H1 (cell line): ENCODE measurements around the gene GID8. TPM values are rescaled to one million over a fixed set of nuclear protein-coding genes. Genes with fewer than 3 reads are reported as not detected.

Experiments used
- CTCF ChIA-PET: fragments of 300-600 bp; sonication (Branson Sonifier 250); formaldehyde crosslinking; loops from one replicate; lab custom pipeline; 2021; ENCODE audit not compliant: partially characterized antibody; lab: Charles Lee
- POLR2A ChIA-PET: fragments of 300-600 bp; sonication (Branson Sonifier 250); formaldehyde crosslinking; loops from one replicate; lab custom pipeline; 2021; ENCODE audit warnings: inconsistent platforms; ENCODE audit not compliant: partially characterized antibody; lab: Charles Lee
- DNase-seq, 2 experiments: peaks; one replicate each; pipeline versions ENCODE4 v3.0.0 to v3.0.0-alpha.2; 2010 to 2022; ENCODE audit warnings: low spot score in 2 of 2, low read depth in 1 of 2, mixed read lengths in 1 of 2
- FAIRE-seq: peaks from 2 replicates; lab custom pipeline; 2011; peaks lifted over from hg19 to GRCh38; lab: Jason Lieb, UNC
- H2AFZ ChIP-seq: 2 replicates; pipeline ENCODE4 v1.8.1; 2012; ENCODE audit warnings: low read length, inconsistent platforms
- H2AK5ac ChIP-seq: 2 replicates; pipeline ENCODE4 v1.6.1; 2013; ENCODE audit warnings: low read depth, low read length
- H2BK120ac ChIP-seq: replicated peaks from 2 replicates; pipeline ENCODE3; 2013; ENCODE audit warnings: low read depth, low read length, inconsistent platforms
- H2BK12ac ChIP-seq: 2 replicates; pipeline ENCODE4 v1.6.1; 2013; ENCODE audit warnings: low read depth, low read length
- H2BK15ac ChIP-seq: 2 replicates; pipeline ENCODE4 v1.6.1; 2013; ENCODE audit warnings: low read length
- H2BK20ac ChIP-seq: 2 replicates; pipeline ENCODE4 v1.6.1; 2013; ENCODE audit warnings: low read length
- H2BK5ac ChIP-seq: 2 replicates; pipeline ENCODE4 v1.6.1; 2013; ENCODE audit warnings: low read depth, low read length
- H3K14ac ChIP-seq: 2 replicates; pipeline ENCODE4 v1.6.1; 2013; ENCODE audit warnings: inconsistent platforms; ENCODE audit not compliant: insufficient read length
- H3K18ac ChIP-seq: 2 replicates; pipeline ENCODE4 v1.6.1; 2013; ENCODE audit warnings: low read length; ENCODE audit errors: extremely low read depth
- H3K23ac ChIP-seq: 2 replicates; pipeline ENCODE4 v1.6.1; 2013; ENCODE audit warnings: inconsistent platforms; ENCODE audit not compliant: insufficient read length
- H3K23me2 ChIP-seq: 2 replicates; pipeline ENCODE4 v1.6.1; 2013; ENCODE audit warnings: low read depth, low read length
- H3K27ac ChIP-seq: 2 replicates; pipeline ENCODE4 v1.6.1; 2011; ENCODE audit warnings: low read depth, low read length, inconsistent platforms
- H3K27me3 ChIP-seq, 4 experiments: replicated peaks in 1 of 4; 1 replicate in 1 of 4; 2 replicates in 3 of 4; pipeline versions ENCODE4 v1.6.1 to v1.8.1; 2011 to 2013; ENCODE audit warnings: low read length in 3 of 4, mild to moderate bottlenecking in 3 of 4, inconsistent platforms in 2 of 4, mixed read lengths in 2 of 4, moderate library complexity in 1 of 4; ENCODE audit not compliant: control insufficient read depth in 3 of 4, insufficient read depth in 3 of 4; ENCODE audit errors: extremely low read depth in 1 of 4
- H3K36me3 ChIP-seq, 4 experiments: 2 replicates each; pipeline versions ENCODE4 v1.6.1 to v1.8.1; 2011 to 2013; ENCODE audit warnings: mild to moderate bottlenecking in 4 of 4, low read length in 3 of 4, moderate library complexity in 2 of 4, control low read depth in 1 of 4, inconsistent platforms in 1 of 4; ENCODE audit not compliant: insufficient read depth in 4 of 4, control insufficient read depth in 2 of 4
- H3K4ac ChIP-seq: replicated peaks from 2 replicates; pipeline ENCODE3; 2013; ENCODE audit warnings: low read length, low read depth, mixed read lengths, inconsistent platforms; ENCODE audit not compliant: insufficient read length
- H3K4me1 ChIP-seq, 4 experiments: replicated peaks in 1 of 4; 1 replicate in 1 of 4; 2 replicates in 3 of 4; pipeline versions ENCODE4 v1.6.1 to v1.8.1; 2011 to 2013; ENCODE audit warnings: low read length in 3 of 4, inconsistent platforms in 2 of 4, mixed read lengths in 1 of 4; ENCODE audit not compliant: insufficient read depth in 4 of 4, control insufficient read depth in 3 of 4
- H3K4me2 ChIP-seq, 2 experiments: 2 replicates each; pipeline versions ENCODE4 v1.6.1 to v1.8.1; 2011 to 2013; ENCODE audit warnings: low read depth in 2 of 2, low read length in 2 of 2, control low read depth in 1 of 2, inconsistent platforms in 1 of 2, mild to moderate bottlenecking in 1 of 2; ENCODE audit not compliant: insufficient read depth in 1 of 2
- H3K4me3 ChIP-seq, 4 experiments: fragments of 200-600, 300-600 bp in 1 of 4; sonication (generic), shearing (Covaris generic), sonication (Bioruptor Twin) in 1 of 4; 2 replicates each; pipeline versions ENCODE4 v1.5.1 to v1.8.1; 2011 to 2016; ENCODE audit warnings: low read length in 4 of 4, low read depth in 3 of 4, control low read depth in 2 of 4, inconsistent platforms in 2 of 4, mild to moderate bottlenecking in 2 of 4, mixed read lengths in 1 of 4, moderate library complexity in 1 of 4; ENCODE audit not compliant: insufficient read depth in 2 of 4; ENCODE audit errors: extremely low read depth in 1 of 4
- H3K56ac ChIP-seq: replicated peaks from 2 replicates; pipeline ENCODE3; 2013; ENCODE audit warnings: low read depth, mild to moderate bottlenecking, mixed read lengths, low read length, inconsistent platforms; ENCODE audit not compliant: insufficient read length
- H3K79me1 ChIP-seq: 2 replicates; pipeline ENCODE4 v1.6.1; 2013; ENCODE audit warnings: low read depth, low read length, control low read depth
- H3K79me2 ChIP-seq, 2 experiments: 2 replicates each; pipeline versions ENCODE4 v1.6.1 to v1.8.1; 2012 to 2013; ENCODE audit warnings: low read length in 2 of 2, mild to moderate bottlenecking in 2 of 2, inconsistent platforms in 1 of 2; ENCODE audit not compliant: insufficient read depth in 2 of 2, control insufficient read depth in 1 of 2
- H3K9ac ChIP-seq, 4 experiments: replicated peaks in 1 of 4; 1 replicate in 1 of 4; 2 replicates in 3 of 4; pipeline versions ENCODE4 v1.6.1 to v1.8.1; 2011 to 2013; ENCODE audit warnings: low read depth in 3 of 4, low read length in 3 of 4, control low read depth in 2 of 4, mild to moderate bottlenecking in 2 of 4, moderate library complexity in 2 of 4, inconsistent platforms in 1 of 4; ENCODE audit errors: extremely low read depth in 1 of 4
- H3K9me3 ChIP-seq, 2 experiments: 2 replicates each; pipeline versions ENCODE4 v1.6.1 to v1.8.1; 2012 to 2013; ENCODE audit warnings: mild to moderate bottlenecking in 2 of 2, moderate library complexity in 2 of 2, control low read depth in 1 of 2, inconsistent platforms in 1 of 2, low read depth in 1 of 2, low read length in 1 of 2, mixed read lengths in 1 of 2; ENCODE audit not compliant: insufficient read depth in 2 of 2
- H4K20me1 ChIP-seq, 2 experiments: replicated peaks in 1 of 2; 2 replicates each; pipeline versions ENCODE3 to v1.8.1; 2011 to 2013; ENCODE audit warnings: inconsistent platforms in 2 of 2, low read length in 2 of 2, mild to moderate bottlenecking in 1 of 2; ENCODE audit not compliant: insufficient read depth in 2 of 2, control insufficient read depth in 1 of 2
- H4K5ac ChIP-seq: 2 replicates; pipeline ENCODE4 v1.6.1; 2013; ENCODE audit warnings: low read length, low read depth, mixed read lengths, inconsistent platforms; ENCODE audit not compliant: insufficient read length
- H4K8ac ChIP-seq: 2 replicates; pipeline ENCODE4 v1.8.0; 2013; ENCODE audit warnings: mild to moderate bottlenecking, moderate library complexity, low read length, inconsistent platforms; ENCODE audit not compliant: insufficient read depth; ENCODE audit errors: extremely low read depth
- H4K91ac ChIP-seq: replicated peaks from 2 replicates; pipeline ENCODE3; 2013; ENCODE audit warnings: low read length, mixed read lengths, inconsistent platforms; ENCODE audit not compliant: insufficient read length
- ASH2L ChIP-seq: fragments of 200-600, 300-600 bp; sonication (generic); IDR thresholded peaks from one replicate; pipeline ENCODE4 v1.7.1; 2017; ENCODE audit warnings: low read length
- CEBPB ChIP-seq: IDR thresholded peaks from 2 replicates; pipeline ENCODE4 v1.6.1; 2012; ENCODE audit warnings: low read depth, low read length
- CREB1 ChIP-seq: IDR thresholded peaks from 2 replicates; pipeline ENCODE4 v1.6.1; 2012; ENCODE audit warnings: inconsistent platforms
- JUND ChIP-seq: IDR thresholded peaks from 2 replicates; pipeline ENCODE4 v1.6.1; 2011; ENCODE audit warnings: mild to moderate bottlenecking, improper control_type of control experiment, low read length
- KDM5A ChIP-seq: fragments of 200-600 bp; IDR thresholded peaks from 2 replicates; pipeline ENCODE4 v1.7.1; 2012; ENCODE audit warnings: mild to moderate bottlenecking, low read length, inconsistent platforms, mixed read lengths
- RAD21 ChIP-seq, 2 experiments: IDR thresholded peaks in 1 of 2; conservative IDR thresholded peaks in 1 of 2; 2 replicates each; pipeline ENCODE4 v1.6.1; 2011; ENCODE audit warnings: low read depth in 2 of 2, low read length in 2 of 2, improper control_type of control experiment in 1 of 2, inconsistent platforms in 1 of 2, mild to moderate bottlenecking in 1 of 2, moderate library complexity in 1 of 2
- SIRT6 ChIP-seq: IDR thresholded peaks from one replicate; pipeline ENCODE4 v1.7.1; 2012; ENCODE audit warnings: low read length, inconsistent platforms
- SP2 ChIP-seq: IDR thresholded peaks from 2 replicates; pipeline ENCODE4 v1.6.1; 2012; ENCODE audit warnings: mild to moderate bottlenecking, low read length, inconsistent platforms
- TAF7 ChIP-seq: optimal IDR thresholded peaks from 2 replicates; pipeline ENCODE3; 2011; ENCODE audit warnings: low read depth, mild to moderate bottlenecking, inconsistent platforms, low read length, moderate library complexity, borderline replicate concordance
- YY1 ChIP-seq: IDR thresholded peaks from 2 replicates; pipeline ENCODE4 v1.6.1; 2011; ENCODE audit warnings: low read depth, mild to moderate bottlenecking, low read length
- WGBS, 2 experiments: shearing (Covaris generic) in 1 of 2; methylation state at CpG; one replicate each; pipeline versions ENCODE4 v1.1.6 to v1.1.7; 2013 to 2015; ENCODE audit warnings: low lambda C conversion rate in 2 of 2, mixed read lengths in 2 of 2, inconsistent platforms in 1 of 2, low coverage in 1 of 2, missing lambda C conversion rate in 1 of 2; ENCODE audit not compliant: insufficient replicate concordance in 2 of 2, insufficient coverage in 1 of 2, insufficient read length in 1 of 2; ENCODE audit errors: extremely low coverage in 1 of 2, missing lambda C conversion rate in 1 of 2; 5-methylcytosine and 5-hydroxymethylcytosine counted together
- polyA plus RNA-seq, 7 experiments: library from polyadenylated mRNA; depleted of rRNA in 3 of 7; stranded (reverse) in 5 of 7; unstranded in 2 of 7; fragments of >200 nt in 5 of 7; fragments of 200-250 nt in 2 of 7; gene quantifications; 1 replicate in 5 of 7; 2 replicates in 1 of 7; 4 replicates in 1 of 7; pipeline versions ENCODE4 v1.2.1 to v1.2.3, GENCODE V29; 2011 to 2013; ENCODE audit warnings: missing spikeins in 2 of 7, mixed read lengths in 2 of 7
- total RNA-seq: library from RNA; stranded (reverse); fragmentation: NEBNext Ultra II Directional; extraction: Animal tissue kit (Norgen Biotek cat#: 25700); gene quantifications from 2 replicates; pipeline ENCODE4 v1.2.1, GENCODE V29; 2021
- TF ChIP-seq, protein P1 (sequence below): IDR thresholded peaks from 2 replicates; pipeline ENCODE4 v1.6.1; 2012; ENCODE audit warnings: inconsistent platforms
- TF ChIP-seq, protein P2 (sequence below): IDR thresholded peaks from 2 replicates; pipeline ENCODE4 v1.6.1; 2012; ENCODE audit warnings: inconsistent platforms

The GID8 gene
- total and polyA plus RNA-seq, 2 of the 8 experiments (the other 6 are each of a cell fraction or from before 2014, with no cell fraction given), result 39.7 to 72.9 TPM

DNA sequence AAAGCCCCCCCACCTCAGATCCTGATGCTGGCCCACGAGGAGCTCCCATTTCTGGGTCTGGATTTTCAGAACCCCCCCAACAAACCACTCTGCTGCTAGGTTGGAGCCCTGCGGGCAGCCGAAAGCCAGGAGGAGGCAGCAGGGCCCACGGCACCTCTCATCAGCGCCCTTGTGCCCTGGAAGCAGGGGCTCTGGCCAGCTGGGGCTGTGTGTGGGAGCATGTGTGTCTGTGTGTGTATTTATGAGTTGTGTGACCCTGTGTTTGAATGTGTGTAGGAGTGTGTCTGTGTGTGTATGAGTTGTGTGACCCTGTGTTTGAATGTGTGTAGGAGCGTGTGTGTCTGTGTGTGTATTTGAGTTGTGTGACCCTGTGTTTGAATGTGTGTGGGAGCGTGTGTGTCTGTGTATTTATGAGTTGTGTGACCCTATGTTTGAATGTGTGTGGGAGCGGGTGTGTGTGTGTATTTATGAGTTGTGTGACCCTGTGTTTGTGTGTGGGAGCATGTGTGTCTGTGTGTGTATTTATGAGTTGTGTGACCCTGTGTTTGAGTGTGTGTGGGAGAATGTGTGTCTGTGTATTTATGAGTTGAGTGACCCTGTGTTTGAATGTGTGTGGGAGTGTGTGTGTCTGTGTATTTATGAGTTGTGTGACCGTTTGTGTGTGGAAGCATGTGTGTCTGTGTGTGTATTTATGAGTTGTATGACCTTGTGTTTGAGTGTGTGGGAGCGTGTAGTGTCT lies 33.4 kb downstream of the GID8 start:
- Histone ChIP-seq H3K79me1 (no peaks in the 10 kb centered on the region), H4K91ac (no peak overlapping the region), H3K23me2 (peaks cover 13% of the 10 kb centered on the region; the same call in 1 of the 2 replicates), H3K27ac (no peak overlapping the region), H2AK5ac (peak overlapping the region; percentile 56; the same call in 1 of the 2 replicates), H3K4me2 (no peak overlapping the region), H2AFZ (no peak overlapping the region), H3K4me1 (peaks cover 2 to 20% (median 11%) of the 10 kb centered on the region in 4 experiments), H2BK15ac (peak overlapping the region; percentile 3; the same call in 1 of the 2 replicates), H3K4ac (no peak overlapping the region), H2BK5ac (no peak overlapping the region), H3K23ac (no peak overlapping the region), H3K79me2 (no peaks in the 10 kb centered on the region), H3K9ac (no peak overlapping the region), H2BK20ac (peak overlapping the region; percentile 86; the same call in 1 of the 2 replicates), H4K8ac (no peak overlapping the region), H4K5ac (no peak overlapping the region), H2BK12ac (peak overlapping the region; percentile 76; the same call in 1 of the 2 replicates), H3K18ac (no peak overlapping the region), H3K14ac (no peak overlapping the region), H3K4me3 (no peak overlapping the region), H4K20me1 (peaks cover 0 to 8% of the 10 kb centered on the region in 2 experiments), H2BK120ac (no peak overlapping the region), H3K36me3 (no peaks in the 10 kb centered on the region; a peak in 1 of 8 replicates), H3K27me3 (peaks cover 8 to 37% (median 23%) of the 10 kb centered on the region in 4 experiments), H3K9me3 (no peaks in the 10 kb centered on the region), H3K56ac (no peak overlapping the region)
- 82% methylated on average over 10 of the region's 10 CpGs; no CpG with 5 or more reads in 1 of the 2 experiments for WGBS, 2 experiments
- no peak for DNase-seq
- ChIA-PET POLR2A (interaction anchor here (0.7 to 3.4 kb wide), 7 partner anchors 9 to 69 kb away, joined by 3 to 13 read pairs (median 7); partner anchors contain the start of gene BHLHE23), CTCF (interaction anchor here (0.7 to 8.1 kb wide), 17 partner anchors 9 to 178 kb away, joined by 3 to 53 read pairs (median 5); partner anchors contain the start of gene BHLHE23)
- no peak for FAIRE-seq
- TF ChIP-seq CEBPB (no peak), SP2 (no peak), CREB1 (no peak), TAF7 (no peak), JUND (no peak), ASH2L (no peak), KDM5A (no peak), RAD21 (IDR thresholded peaks at IDR 0.05 in 1 of 2, conservative IDR thresholded peaks at IDR 0.05 in 1 of 2; ENCODE audit: low read depth in 2 of 2, low read length in 2 of 2) (no peak), YY1 (no peak), SIRT6 (no peak)
- TF ChIP-seq, protein P1, sequence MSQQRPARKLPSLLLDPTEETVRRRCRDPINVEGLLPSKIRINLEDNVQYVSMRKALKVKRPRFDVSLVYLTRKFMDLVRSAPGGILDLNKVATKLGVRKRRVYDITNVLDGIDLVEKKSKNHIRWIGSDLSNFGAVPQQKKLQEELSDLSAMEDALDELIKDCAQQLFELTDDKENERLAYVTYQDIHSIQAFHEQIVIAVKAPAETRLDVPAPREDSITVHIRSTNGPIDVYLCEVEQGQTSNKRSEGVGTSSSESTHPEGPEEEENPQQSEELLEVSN, result no peak
- TF ChIP-seq, protein P2, sequence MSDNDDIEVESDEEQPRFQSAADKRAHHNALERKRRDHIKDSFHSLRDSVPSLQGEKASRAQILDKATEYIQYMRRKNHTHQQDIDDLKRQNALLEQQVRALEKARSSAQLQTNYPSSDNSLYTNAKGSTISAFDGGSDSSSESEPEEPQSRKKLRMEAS, result no peak
